ENCODE measurements around the gene MPPED1.

Gene MPPED1

DNA sequence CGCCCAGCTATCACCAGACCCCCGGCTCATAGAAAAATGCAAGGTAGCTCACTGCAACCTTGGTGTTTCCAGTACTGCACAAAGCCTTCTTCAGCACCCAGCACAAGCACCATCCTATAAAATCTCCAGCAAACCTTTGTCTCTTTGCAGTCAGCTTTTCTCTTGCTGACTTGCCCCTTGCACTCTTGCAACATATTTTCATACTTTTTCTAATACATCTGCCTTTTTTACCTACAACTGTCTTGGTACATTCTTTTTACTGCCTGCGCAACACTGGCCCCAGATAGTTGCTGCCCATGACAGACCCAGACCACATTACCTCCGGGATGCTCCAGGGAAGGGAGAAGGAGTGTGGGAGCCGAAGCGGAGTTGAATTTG, 142.4 kb downstream of the MPPED1 start:
- TF ChIP-seq, protein P1, sequence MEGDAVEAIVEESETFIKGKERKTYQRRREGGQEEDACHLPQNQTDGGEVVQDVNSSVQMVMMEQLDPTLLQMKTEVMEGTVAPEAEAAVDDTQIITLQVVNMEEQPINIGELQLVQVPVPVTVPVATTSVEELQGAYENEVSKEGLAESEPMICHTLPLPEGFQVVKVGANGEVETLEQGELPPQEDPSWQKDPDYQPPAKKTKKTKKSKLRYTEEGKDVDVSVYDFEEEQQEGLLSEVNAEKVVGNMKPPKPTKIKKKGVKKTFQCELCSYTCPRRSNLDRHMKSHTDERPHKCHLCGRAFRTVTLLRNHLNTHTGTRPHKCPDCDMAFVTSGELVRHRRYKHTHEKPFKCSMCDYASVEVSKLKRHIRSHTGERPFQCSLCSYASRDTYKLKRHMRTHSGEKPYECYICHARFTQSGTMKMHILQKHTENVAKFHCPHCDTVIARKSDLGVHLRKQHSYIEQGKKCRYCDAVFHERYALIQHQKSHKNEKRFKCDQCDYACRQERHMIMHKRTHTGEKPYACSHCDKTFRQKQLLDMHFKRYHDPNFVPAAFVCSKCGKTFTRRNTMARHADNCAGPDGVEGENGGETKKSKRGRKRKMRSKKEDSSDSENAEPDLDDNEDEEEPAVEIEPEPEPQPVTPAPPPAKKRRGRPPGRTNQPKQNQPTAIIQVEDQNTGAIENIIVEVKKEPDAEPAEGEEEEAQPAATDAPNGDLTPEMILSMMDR (IDR thresholded peaks at IDR 0.05) = no peak

DNA sequence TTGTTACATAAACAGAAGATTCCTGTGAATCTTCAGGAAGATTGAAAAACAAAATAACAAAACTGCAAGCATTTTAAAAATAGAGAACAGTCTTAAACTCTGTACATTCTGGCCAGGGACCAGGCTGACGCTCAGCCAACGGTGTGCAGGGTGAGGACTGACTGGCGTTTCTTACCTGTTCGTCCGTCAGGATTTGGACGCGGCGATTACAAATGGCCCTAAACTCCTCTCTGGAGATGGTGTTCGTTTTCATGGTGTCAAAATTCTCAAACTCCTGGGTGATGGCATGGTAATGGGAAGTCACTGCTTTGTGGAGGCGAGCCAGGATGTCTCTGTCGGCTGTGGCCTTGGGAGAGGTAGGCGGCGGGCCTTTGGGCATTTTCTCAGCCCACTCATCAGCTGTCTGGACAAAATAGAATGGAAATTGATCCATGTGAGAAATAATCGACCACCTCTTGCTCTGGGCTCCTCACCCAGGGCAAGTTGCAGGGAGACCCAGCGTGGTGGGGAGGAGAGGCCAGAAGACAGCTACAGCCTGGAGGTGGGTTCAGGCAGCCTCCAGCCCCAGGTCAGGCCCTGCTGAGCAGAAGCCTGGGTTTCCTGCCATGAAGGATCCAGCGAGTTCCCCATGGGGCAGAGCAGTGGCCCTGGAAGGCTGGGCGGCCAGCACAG, 143.0 kb downstream of the MPPED1 start:
- TF ChIP-seq, protein P1 (IDR thresholded peaks at IDR 0.05) = no peak

DNA sequence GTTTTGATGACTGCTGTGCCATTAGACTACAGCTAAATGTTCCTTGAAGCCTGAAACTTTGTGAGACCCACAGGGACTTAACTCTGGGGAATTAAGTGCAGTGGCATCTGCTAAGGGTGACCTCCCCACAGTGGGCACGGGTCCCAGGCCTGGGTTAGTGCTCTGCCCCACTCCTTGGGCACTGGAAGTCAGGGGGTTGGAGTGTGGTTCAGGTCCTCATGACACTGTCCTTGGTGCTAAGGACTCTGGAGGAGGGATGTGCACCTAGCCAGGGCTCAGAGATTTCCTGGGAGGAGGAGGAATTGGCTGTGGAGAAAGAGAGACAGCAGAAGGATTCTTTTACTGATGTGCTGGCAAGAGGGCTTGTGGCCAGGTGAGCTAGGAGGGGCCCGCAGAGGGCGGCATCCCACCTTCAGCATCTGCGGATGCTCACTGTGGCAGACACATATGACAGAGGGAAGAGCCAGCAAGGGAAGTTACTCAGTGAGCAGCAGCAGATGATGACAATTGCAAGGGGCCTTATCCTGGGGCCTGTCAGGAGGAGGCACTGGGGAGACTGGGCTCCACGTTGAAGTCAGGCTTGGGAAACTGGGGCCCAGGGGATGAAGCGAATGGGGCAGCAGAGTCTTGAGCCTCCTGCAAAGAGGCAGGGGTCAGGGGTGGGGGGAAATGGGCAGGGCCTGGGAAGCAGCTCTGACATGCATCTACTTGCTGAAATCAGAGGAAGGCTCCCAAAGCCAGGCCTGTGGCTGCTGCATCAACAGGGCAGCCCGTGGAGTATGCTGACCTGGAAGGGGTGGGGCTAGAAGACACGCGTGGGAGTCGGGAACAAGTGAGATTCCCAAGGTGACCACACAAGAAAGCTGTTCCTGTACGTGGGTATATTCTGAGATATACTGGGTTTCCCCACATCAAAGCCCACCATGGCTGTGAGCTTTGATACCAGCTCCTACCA, 144.0 kb downstream of the MPPED1 start:
- TF ChIP-seq, protein P1 (IDR thresholded peaks at IDR 0.05) = no peak

Measured in LNCAP (cell line).